CD4-positive, alpha-beta T cell treated with Interleukin-17A for 1 hour (primary cell): ENCODE measurements around the gene CAMK2A.
"Not testable (repeated sequence)": the region's sequence is repeated elsewhere in the genome, so short reads cannot be mapped to it uniquely, and the experiment has no call there.

ENCODE experiments used
- DNase-seq: peaks from one replicate; pipeline ENCODE4 v3.0.0-alpha.2; 2020

CAMK2A gene

DNA sequence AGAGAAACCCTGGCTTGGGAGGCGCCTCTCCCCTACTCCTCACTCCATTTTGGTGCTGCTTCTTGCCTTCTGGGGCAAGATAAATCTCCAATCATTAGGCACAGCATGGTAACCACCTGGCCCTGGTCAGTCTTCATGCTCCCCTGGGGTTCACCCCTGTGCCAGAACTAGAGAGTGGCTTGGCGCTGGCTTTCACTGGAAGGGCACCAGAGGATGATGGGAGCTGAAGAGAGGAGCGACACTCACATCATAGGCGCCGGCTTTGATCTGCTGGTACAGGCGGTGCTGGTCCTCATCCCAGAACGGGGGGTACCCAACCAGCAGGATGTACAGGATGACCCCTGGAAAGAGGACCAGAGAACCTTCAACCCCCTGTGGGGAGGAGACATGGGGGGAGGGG, 38.1 kb downstream of the CAMK2A start:
- no peak for DNase-seq

DNA sequence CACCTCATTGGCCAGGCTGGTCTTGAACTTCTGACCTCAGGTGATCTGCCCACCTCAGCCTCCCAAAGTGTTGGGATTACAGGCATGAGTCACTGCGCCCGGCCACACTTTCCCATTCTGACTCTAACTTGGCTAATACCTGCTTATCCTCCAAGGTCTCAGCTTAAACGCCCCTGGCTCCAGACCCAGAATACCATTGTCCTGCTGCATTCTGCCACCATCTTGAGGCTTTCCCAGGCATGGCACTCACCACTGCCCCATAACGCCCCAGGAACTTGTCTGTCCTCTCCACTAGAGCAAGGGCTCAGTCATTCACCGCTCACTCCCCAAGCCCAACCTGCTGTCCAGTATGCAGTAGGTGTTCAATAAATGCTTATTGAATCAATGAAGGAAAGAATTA, 39.8 kb downstream of the CAMK2A start:
- DNase-seq = no peak

DNA sequence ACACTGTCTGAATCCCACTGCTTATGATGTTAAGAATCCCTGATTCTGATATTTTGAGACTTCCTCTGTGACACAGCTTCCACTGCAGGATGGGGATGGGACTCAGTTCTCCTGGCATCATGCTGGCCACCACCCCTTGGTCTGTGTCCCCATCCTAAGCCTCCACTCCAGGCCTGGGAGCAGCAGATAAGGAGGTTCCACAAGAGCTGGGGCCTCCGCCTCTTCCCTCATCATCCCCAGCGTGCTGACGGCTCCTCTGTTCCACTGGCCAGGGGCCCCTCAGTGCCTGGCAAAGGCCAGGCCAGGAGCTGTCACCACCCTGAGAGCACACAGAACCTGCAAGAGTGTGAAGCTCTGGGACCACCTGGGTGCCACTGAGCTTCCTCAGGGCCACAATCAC, 40.6 kb downstream of the CAMK2A start:
- no peak for DNase-seq

DNA sequence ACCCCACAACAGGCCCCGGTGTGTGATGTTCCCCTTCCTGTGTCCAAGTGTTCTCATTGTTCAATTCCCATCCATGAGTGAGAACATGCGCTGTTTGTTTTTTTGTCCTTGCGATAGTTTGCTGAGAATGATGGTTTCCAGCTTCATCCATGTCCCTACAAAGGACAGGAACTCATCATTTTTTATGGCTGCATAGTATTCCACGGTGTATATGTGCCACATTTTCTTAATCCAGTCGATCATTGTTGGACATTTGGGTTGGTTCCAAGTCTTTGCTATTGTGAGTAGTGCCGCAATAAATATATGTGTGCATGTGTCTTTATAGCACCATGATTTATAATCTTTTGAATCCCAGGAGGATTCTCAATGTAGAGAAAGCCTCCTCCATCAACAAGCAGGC, 41.1 kb downstream of the CAMK2A start:
- DNase-seq = not testable (repeated sequence)

DNA sequence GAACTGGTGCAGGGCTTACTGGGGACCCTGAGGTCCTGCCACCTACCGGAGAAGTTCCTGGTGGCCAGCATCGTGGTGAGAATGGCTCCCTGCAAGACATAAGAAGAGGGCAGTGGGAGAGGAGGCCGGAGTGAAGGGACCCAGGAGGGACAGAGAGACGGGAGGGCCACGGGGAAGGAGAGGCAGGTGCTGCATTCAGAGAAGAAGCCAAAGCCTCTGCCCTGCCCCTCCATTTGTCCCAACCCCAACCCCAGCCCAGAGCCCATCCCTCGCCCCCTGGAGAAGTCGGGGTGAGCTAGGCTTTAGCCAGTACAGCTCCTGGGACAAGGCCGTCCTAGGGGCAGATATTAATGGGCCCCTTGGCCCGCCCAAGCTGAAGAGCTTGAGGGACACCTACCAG, 41.8 kb downstream of the CAMK2A start:
- DNase-seq = no peak

DNA sequence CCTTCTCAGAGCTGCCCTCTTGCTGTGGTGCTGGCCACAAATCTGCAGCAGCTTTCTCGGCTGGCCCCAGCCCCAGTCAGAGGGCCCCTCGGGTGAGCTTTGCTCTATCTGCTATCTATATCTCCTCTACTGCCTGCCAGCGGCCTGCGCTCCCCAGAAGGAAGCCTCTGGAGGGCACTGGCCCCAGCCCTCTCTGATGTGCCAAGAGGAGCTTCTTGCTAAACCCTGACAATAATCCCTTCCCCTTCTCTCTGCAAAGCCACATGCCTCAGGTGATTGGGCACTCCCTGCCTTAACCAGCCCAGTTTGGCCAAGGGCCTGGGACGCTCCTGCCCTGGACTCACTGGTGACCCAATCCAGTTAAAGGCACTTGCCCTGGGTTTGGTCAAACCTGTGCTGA, 42.7 kb downstream of the CAMK2A start:
- no peak for DNase-seq

DNA sequence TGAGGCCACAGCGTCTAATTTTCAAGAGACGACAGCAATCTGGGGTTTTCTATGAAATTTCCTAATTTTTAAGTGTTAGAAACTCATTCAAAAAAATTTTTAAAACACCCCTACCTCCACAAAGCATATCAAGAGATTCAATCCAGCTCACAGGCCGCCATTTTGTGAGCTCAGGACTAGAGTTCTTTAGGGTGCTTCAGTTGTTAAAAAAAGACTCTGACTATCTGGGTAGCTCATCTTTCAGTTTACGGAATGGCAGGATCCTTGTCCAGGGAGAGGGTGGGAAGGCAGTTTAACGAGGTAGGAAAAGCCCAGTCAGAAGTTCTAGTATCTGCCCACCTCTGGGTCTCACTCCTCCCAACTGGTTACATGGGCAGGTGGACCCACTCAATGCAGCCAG, 43.1 kb downstream of the CAMK2A start:
- no peak for DNase-seq

DNA sequence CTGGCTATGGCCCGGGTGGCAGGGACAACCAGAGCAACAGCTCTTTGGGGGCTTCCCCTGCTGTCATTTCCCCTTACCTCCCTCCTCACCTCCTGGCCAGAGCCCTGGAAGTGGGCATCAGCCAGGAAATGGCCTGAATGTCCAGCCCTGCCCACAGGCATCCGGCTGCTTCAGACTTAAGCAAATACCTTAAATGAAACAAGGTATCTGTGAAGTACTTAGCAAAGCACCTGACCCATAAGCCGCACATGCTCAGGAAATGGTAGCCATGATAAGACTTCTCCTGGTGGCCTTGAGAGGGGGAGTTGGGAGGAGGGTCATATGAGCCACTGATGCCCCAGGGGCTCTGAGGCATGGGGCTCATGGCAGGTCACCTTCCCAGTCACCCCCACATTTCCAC, 43.8 kb downstream of the CAMK2A start:
- DNase-seq = no peak

DNA sequence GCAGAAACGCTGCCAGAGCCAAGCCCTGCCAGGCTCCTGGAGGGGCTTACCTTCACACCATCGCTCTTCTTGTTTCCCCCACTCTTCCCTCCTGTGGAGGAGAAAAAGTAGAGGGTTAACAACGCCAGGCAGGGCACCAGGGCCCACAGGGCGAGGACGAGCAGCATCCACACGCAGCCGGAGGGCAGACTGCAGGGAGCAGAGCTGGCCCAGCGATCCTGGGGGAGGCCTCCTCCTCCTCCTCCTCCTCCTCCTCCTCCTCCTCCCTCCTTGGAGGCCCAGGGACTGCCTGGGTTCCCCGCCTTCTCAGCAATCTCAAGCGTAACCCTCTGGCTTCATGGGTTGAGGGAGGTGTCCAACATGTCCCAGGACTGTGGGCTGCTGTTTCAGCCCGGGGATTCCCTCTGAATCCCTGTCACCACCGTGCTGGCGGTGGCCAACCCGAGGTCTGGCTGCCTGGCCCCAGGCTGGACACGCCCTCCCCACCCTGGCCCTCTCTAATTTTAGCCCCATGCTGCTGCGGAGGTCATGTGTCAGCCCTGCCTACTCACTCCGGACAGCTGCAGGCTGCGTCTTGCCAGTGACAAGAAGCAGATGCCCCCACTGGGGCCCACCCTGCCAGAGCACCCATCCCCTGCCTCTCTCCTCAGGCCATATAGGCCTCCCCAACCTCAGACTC, 44.3 kb downstream of the CAMK2A start:
- no peak for DNase-seq

DNA sequence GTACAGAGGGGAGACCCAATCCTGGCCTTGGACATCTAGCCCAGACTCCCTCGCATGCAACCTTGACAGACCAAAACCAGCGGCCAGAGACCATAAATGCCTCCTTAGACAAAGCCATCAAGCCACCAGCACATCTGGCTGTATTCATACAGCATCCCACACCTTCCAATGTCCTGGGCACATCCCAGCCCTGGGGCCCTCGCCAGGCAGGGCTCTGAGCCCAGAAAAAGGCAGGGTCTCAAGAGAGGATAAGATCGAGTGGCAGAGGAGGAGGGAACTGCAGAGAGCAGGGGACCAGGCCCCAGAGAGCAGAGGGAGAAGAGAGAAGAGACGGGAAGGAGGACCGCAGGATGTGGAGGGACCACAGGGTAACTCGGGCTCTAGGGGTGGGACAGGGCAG, 45.4 kb downstream of the CAMK2A start:
- DNase-seq = no peak

DNA sequence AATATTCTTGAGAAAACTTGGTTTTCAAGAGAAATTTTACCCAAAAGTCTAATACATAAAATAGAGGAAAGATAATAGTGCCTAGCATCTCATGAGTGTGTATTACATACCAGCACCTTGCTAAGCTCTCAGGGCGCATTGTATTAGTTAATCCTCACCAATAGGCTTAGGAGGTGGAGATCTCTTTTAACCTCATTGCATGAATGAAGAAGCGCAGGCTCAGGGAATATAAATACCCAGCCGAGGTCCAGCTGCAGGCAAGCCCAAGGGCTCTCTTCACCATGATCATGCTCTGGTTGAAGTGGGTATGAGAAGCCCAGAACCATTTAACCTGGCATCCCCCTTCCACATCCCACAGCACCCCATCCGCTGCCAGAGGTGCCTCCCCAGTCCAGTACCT, 46.0 kb downstream of the CAMK2A start:
- DNase-seq = no peak

DNA sequence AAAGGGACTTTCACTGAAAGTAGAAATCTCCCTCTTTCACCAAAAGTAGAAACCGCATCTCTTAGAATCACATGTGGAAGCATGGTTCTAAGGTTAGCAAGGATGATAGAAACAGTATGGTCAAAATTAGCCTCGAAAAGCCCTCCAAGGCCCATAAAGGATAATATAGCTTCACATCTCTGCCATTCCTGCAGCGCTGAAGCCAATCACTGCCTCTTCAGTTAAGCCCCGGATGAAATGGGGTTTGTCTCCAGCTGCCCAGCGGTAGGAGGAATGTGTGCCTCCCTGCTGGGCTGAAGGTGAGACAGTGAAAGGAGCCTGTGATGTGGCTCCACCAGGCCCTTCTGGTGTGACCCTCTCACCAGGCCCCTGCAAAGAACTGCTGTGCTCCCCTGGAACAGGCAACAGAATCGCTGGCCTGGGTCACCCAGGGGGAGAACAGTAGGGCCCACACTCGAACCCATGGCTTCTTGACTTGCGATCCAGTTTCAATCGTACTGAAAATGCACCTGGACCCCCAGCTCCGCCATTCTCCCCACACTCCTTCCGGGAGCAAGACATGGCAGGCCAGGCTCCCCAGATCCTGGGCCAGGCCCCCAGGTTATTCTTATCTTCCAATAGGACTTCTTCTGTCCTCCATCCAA, 47.2 kb downstream of the CAMK2A start:
- DNase-seq = no peak

DNA sequence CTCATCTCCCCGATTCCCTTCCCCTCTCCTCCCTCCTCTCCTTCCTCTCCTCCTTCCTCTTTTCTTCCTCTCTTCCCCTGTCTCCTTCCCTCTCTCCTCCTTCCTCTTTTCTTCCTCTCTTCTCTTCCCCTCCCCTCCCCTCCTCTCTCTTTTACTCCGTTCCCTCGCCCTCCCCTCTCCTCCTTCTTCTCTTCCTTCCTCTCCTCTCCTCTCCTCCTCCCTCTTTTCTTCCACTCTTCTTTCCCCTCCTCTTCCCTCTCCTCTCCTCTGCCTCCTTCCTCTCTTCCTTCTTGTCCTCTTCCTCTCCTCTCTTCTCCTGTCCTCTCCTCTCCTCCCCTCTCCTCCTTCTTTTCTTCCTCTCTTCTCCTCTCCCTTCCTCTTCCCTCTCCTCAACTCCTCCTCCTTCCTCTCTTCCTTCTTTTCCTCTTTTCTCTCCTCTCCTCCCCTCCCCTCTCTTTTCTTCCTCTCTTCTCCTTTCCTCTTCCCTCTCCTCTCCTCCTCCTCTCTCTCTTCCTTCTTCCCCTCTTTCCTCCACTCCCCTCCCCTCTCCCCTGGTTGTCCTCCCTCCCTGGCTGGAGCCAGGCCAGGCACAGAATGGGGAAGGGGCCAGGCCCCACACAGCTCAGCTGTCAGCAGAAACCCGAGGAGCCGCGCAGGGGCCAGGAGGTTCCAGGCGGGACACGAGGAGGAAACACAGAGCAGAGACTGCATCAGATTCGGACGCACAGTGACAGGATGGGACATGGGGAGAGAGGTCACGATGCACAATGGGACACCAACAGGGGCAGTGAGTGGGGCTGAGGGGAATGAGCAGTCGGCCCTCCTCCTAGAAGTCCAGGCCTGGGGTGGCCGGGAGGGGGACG, 48.0 kb downstream of the CAMK2A start:
- DNase-seq = no peak

DNA sequence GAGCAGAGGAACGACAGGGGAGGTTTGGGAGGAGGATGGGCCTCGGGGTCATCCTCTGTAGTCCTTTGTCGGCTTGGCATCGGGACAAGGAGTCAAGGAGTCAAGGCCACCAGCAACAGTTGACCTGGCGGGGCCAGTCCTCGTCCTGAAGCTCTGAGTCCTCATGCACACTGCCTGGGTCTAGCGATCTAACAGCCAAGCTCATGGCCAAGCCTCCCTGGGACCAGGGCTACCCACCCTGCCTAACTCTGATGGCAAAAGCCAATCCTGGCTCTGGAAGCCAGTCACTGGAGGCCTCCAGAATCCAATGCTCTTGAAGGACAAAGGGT, 49.8 kb downstream of the CAMK2A start:
- no peak for DNase-seq

DNA sequence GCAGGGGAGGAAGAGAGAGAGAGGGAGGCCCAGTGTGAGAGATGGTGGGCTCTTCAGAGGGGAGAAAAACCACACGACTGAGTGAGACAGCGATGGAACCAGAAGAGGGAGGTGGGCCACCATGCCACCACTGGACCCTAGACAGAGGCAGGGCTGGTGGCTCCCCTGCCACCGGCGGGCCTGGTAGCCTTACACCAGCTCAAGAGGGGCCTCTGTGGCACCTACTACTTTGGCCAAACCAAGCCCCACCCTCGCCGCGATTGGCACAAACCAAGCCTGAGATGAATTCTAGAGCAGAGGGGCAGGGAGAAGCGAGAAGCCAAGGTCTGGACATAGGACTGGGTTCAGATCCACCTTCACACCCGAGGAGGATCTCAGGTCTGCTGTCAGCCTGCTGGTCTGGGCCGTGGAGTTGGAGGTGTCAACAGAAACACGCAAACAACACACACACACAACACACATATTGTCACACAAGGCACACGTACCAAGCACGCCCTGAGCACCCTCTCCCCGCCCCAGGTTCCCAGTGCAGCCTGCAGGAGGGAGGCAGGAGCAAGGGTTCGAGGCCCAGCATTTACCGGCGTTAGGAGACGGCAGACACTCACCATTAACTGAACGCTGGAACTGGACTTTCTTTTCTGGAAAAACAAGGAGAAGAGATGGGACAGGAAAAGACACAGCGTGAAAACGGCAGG, 50.3 kb downstream of the CAMK2A start:
- DNase-seq = no peak

DNA sequence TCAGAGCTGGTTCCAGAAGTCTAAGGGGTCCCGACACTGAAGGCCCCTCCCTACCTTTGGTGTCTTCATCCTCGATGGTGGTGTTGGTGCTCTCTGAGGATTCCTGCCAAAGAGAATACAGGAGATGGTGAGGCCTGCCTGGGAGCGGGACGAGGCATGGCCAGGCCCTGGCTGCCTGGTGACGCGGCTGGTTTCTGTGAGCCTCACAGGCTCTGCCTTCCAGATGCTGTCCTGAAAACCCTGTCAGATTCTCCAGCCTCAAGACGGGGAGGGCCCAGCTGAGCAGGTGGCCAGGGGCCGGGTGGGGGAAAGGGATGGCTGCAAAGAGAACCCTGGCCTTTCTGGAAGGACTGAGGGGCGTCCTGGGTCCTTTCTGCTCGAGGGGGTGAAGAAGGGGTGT, 50.9 kb downstream of the CAMK2A start:
- DNase-seq = no peak

DNA sequence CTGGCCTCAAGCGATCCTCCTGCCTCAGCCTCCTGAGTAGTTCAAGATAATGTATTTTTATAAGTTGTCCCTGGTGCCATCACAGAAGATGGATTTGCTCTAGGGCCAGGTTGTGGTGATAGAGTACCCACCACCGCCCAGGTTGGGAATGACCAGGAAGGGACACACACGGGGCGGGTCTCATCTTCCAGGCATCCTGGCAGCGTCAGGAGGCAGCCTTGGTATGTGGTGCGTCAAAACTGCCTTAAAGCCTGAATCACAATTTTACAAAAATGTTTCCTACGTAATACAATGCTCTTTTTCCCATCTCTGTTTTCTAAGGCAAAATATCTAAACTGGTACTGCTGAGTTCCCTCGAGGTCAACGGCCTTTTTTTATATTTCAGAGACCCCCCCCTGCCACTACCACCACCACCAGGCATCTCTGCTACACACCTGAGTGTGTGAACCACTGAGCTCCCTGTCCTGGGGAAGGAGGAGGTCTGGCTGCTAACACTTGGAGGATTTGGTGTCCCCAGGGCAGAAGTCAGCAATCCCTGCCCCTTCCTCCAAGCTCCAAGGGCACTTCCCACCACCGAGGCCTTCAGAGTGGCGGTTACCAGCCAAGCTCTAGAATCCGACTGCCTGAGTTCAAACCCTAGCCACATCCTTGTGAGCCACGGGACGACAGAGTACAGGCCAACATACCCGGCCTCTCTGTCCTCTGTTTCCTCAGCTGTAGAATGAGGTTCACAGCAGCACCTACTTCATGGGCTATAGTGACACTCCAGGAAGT, 52.4 kb downstream of the CAMK2A start:
- DNase-seq = no peak

DNA sequence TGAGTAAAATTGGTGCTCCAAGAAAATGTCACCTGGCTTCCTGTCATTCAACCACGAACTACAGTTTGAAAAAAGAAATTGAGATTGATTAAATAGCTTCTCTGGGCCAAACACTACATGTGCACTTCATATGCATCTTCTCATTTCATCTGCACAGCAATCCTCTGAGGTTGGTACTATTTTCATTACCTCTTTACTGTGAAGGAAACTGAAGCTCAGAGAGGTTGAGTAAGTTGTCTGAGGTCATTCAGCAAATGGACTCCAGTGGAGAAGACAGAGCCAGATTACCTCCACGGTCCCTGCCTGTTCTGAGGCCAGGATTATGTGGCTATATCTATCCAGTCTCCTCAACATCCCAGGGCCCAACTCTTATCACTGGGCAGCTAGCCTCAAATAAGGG, 53.3 kb downstream of the CAMK2A start:
- DNase-seq = no peak

DNA sequence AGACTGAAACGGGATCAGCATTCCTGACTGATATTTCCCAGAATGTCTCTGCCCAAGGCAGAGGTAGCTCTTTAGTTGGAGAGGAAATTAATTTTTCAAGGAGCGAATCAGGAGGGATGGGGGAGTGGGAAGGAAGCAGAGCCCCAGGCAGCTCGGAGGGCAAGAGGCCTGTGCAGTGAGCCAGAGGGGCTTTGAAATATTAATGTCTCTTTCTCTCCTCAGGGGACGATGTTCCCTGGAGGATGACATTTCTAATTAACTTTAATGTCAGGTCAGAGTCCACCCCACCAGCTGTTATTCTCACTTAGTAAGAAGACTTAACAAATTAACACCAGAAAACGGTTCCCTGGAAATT, 54.1 kb downstream of the CAMK2A start:
- DNase-seq = no peak

DNA sequence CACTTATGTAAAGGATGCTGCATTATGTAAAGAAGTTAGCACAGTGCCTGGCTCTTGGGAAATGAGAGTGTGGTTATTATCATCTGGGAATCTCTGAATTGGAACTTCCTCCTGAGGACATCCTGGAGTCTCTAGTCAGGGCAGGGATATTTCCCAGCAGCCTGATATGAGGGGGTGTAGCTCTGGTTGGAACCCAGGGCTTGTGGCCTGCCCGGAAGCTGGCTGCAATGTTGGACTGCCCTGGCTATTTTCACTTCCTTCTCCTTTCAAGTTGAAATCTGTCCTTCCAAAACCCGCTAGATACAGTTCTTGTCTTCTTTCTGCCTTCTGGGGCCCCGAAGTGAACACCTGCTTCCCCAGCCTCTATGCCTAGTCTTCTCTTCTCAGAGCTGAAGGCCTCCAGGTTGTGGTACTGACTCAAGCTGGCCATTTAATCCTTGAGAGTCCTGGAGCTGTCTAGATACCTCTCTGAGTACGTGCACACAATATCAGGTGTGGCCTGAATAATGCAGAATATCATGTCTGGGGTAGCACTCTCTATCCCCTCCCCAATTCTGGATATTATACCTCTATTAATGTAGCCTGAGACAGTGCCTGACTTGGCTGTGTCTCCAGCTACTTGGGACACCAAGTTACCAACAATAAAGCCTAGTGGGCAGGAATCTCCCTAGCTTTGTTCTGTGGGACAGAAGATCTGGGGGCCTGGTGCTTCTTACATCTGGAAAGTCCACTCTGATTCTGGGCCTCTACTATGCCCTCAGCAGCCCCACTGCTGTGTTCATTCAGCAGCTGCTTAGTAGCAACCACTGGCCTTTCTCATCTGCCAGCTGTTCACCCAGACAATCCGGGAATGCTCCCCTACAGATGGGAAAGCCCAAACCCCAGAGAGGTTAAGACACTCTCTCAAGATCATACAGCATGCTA, 54.7 kb downstream of the CAMK2A start:
- no peak for DNase-seq

DNA sequence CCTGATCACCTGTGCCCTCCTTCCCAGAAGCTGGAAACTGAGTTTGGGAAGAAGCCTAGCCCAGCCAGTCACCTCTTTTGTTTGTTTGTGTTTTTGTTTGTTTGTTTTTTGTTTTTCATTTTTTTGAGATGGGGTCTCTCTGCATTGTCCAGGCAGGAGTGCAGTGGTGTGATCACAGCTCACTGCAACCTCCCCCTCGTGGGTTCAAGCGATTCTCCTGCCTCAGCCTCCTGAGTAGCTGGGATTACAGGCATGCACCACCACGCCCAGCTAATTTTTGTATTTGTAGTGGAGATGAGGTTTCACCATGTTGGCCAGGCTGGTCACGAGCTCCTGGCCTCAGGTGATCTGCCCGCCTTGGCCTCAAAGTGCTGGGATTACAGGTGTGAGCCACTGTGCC, 55.9 kb downstream of the CAMK2A start:
- not testable (repeated sequence) for DNase-seq

DNA sequence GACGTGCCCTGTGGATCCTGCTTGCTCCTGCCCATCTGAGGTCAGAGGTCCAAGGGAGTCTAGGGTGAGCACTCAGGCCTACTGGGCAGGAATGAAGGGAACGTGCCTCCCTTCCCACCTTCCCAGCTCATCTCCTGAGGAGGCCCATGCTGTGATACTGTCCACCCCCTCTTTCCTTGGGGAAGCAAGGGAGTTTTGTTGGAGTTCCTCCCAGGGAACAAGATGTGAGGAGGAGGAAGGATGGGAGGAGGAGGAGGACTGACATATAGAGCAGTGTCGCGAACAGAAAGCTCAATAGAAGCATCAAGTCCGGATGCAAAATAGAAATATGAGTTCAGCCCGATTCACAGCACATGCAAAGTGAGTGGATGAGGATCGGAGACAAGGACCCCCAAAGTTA, 58.7 kb downstream of the CAMK2A start:
- DNase-seq = no peak
